GM13976 (cell line): ENCODE data around the gene ARG1.

Experiments used
- DNase-seq: peaks from one replicate; pipeline ENCODE4 v3.0.0; 2012; ENCODE audit warnings: low spot score
- in situ Hi-C: fragments of 300-500 bp; cut with MboI; formaldehyde crosslinking; loops from one replicate; pipeline ENCODE4 v1.12.0; 2022; ENCODE audit warnings: low sequenced_read_pairs, mixed read lengths, inconsistent platforms; ENCODE audit not compliant: unreplicated experiment
- TF ChIP-seq, protein P1 (sequence below): IDR thresholded peaks from 2 replicates; pipeline ENCODE4 v1.5.1; 2012; ENCODE audit warnings: borderline replicate concordance, mild to moderate bottlenecking; ENCODE audit not compliant: insufficient read depth; ENCODE audit errors: extremely low read depth, missing control alignments, control extremely low read depth

Gene ARG1

GRCh38 chr6:131561925-131562707, 10.9 kb upstream of the ARG1 start:
- no peak for DNase-seq
- in situ Hi-C loops: no loop called here
- TF ChIP-seq, protein P1, sequence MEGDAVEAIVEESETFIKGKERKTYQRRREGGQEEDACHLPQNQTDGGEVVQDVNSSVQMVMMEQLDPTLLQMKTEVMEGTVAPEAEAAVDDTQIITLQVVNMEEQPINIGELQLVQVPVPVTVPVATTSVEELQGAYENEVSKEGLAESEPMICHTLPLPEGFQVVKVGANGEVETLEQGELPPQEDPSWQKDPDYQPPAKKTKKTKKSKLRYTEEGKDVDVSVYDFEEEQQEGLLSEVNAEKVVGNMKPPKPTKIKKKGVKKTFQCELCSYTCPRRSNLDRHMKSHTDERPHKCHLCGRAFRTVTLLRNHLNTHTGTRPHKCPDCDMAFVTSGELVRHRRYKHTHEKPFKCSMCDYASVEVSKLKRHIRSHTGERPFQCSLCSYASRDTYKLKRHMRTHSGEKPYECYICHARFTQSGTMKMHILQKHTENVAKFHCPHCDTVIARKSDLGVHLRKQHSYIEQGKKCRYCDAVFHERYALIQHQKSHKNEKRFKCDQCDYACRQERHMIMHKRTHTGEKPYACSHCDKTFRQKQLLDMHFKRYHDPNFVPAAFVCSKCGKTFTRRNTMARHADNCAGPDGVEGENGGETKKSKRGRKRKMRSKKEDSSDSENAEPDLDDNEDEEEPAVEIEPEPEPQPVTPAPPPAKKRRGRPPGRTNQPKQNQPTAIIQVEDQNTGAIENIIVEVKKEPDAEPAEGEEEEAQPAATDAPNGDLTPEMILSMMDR: no peak

- TF ChIP-seq, protein P1: no peak
- in situ Hi-C loops: no loop called here
- no peak for DNase-seq
Observed at GRCh38 chr6:131565056-131565455, 8.0 kb upstream of the ARG1 start.

GRCh38 chr6:131568726-131569125, 4.3 kb upstream of the ARG1 start:
- in situ Hi-C loops: no loop called here
- TF ChIP-seq, protein P1: no peak
- DNase-seq: no peak

DNA sequence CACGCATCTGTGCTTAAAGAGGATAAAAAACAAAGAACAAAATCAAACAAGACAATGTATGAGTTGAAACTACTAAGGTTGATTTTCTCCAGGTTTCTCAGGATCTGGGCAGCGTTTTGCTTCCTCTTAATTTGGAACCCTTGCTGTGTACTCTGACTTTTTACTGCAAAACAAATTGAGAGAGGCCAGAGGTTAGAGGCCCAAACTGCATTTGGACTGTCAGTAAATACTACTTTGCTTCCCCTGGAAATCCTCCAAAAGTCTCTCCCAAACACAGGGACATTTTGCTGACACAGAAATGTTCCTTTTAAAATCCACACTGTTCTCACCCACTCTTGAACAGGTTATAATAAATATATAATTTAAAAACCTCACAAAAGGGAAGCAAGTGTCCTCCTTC, 1.1 kb downstream of the ARG1 start:
- in situ Hi-C loops: no loop called here

GRCh38 chr6:131574686-131575085, 1.7 kb downstream of the ARG1 start:
- DNase-seq: no peak
- TF ChIP-seq, protein P1: no peak
- in situ Hi-C loops: no loop called here

More for the DNA sequence above, 1.1 kb downstream of the ARG1 start:
- TF ChIP-seq, protein P1: no peak
- DNase-seq: no peak

- DNase-seq: no peak
- in situ Hi-C loops: no loop called here
- TF ChIP-seq, protein P1: no peak
Observed at GRCh38 chr6:131575834-131576478, 2.9 kb downstream of the ARG1 start.

GRCh38 chr6:131581523-131581922, 8.5 kb downstream of the ARG1 start:
- in situ Hi-C loops: no loop called here
- TF ChIP-seq, protein P1: no peak
- no peak for DNase-seq
